DOHH2 (cell line): ENCODE measurements around the gene GABRR2.
"Not testable (repeated sequence)": the region's sequence is repeated elsewhere in the genome, so short reads cannot be mapped to it uniquely, and the experiment has no call there.

Source experiments
- H3F3A ChIP-seq: fragments of 200-600 bp; sonication (generic), shearing (Covaris generic); 2 replicates; pipeline ENCODE4 v1.6.0; 2016; ENCODE audit warnings: antibody characterized with exemption, mild to moderate bottlenecking; ENCODE audit not compliant: control insufficient read depth, insufficient read depth
- H3K27ac ChIP-seq: fragments of 200-600 bp; sonication (generic); 2 replicates; pipeline ENCODE4 v1.5.1; 2014; ENCODE audit warnings: low read depth, mild to moderate bottlenecking, low read length, moderate library complexity
- H3K27me3 ChIP-seq: fragments of 200-600 bp; sonication (generic); 2 replicates; pipeline ENCODE4 v1.6.1; 2014; ENCODE audit warnings: mild to moderate bottlenecking, low read length, mixed read lengths; ENCODE audit not compliant: control insufficient read depth
- H3K36me3 ChIP-seq: fragments of 200-600 bp; sonication (generic); 2 replicates; pipeline ENCODE4 v1.6.1; 2014; ENCODE audit warnings: mild to moderate bottlenecking, low read length, moderate library complexity, mixed read lengths; ENCODE audit not compliant: control insufficient read depth
- H3K4me1 ChIP-seq: fragments of 200-600 bp; sonication (generic); 2 replicates; pipeline ENCODE4 v1.6.1; 2014; ENCODE audit warnings: mild to moderate bottlenecking, low read length, mixed read lengths; ENCODE audit not compliant: control insufficient read depth
- H3K4me2 ChIP-seq: fragments of 200-600 bp; sonication (generic); 2 replicates; pipeline ENCODE4 v1.6.0; 2014; ENCODE audit warnings: mild to moderate bottlenecking, low read length, moderate library complexity
- H3K4me3 ChIP-seq: fragments of 200-600 bp; sonication (generic); 2 replicates; pipeline ENCODE4 v1.5.1; 2014; ENCODE audit warnings: mild to moderate bottlenecking, low read length, mixed read lengths
- H3K79me2 ChIP-seq: fragments of 200-600 bp; sonication (generic); 2 replicates; pipeline ENCODE4 v1.6.1; 2014; ENCODE audit warnings: mild to moderate bottlenecking, low read length, mixed read lengths; ENCODE audit not compliant: control insufficient read depth
- H3K9me2 ChIP-seq: fragments of 200-600 bp; sonication (generic); replicated peaks from 2 replicates; pipeline ENCODE4 v1.6.1; 2014; ENCODE audit warnings: mild to moderate bottlenecking, low read length, mixed read lengths; ENCODE audit not compliant: control insufficient read depth
- H3K9me3 ChIP-seq: fragments of 200-600 bp; sonication (generic); 2 replicates; pipeline ENCODE4 v1.6.1; 2014; ENCODE audit warnings: antibody characterized with exemption, low read length, mixed read lengths; ENCODE audit not compliant: control insufficient read depth, insufficient read depth
- H4K20me1 ChIP-seq: fragments of 200-600 bp; sonication (generic); 2 replicates; pipeline ENCODE4 v1.6.0; 2014; ENCODE audit warnings: low read depth, mild to moderate bottlenecking, antibody characterized with exemption, low read length, moderate library complexity; ENCODE audit not compliant: control insufficient read depth, insufficient read depth
- EZH2phosphoT487 ChIP-seq: fragments of 200-600 bp; sonication (generic); IDR thresholded peaks from 2 replicates; pipeline ENCODE4 v1.6.1; 2017; ENCODE audit warnings: borderline replicate concordance, mild to moderate bottlenecking, antibody characterized with exemption, low read length, moderate library complexity, mixed read lengths
- TF ChIP-seq, protein P1 (sequence below): fragments of 200-600 bp; sonication (generic); IDR thresholded peaks from one replicate; pipeline ENCODE4 v1.5.1; 2014; ENCODE audit warnings: antibody characterized with exemption, mild to moderate bottlenecking, low read depth, low read length; ENCODE audit not compliant: poor library complexity, severe bottlenecking

GABRR2 gene

DNA sequence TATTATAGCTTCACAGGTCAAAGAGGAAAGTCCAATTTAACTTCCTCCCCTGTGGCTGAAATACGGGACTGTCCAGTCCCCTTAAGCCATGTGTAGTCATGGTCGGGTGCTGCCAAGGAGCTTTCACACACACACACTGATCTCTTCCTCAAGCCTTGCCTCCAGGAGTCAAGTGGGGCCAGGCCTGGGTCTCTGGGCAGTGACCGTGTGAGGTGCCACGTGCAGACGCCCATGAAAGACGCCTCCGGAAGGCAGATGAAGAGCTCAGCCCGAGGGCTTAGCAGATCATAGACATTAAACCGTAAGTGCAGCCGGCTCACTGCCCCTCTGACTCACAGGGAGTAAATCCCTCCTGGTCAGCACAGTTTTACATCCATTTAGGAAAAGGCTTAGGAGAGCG is 4.2 kb downstream of the GABRR2 start:
- no peaks in the 10 kb centered on the region for H3K9me2 ChIP-seq
- H3K9me3 ChIP-seq, result no peaks in the 10 kb centered on the region
- H3K79me2 ChIP-seq, result no peaks in the 10 kb centered on the region
- 0 out of 2 replicates have a peak, but pooled peaks cover 3% of the 10 kb centered on the region for H3K36me3 ChIP-seq
- no peak overlapping the region for H3K4me2 ChIP-seq
- no peak for TF ChIP-seq EZH2phosphoT487
- TF ChIP-seq, protein P1, sequence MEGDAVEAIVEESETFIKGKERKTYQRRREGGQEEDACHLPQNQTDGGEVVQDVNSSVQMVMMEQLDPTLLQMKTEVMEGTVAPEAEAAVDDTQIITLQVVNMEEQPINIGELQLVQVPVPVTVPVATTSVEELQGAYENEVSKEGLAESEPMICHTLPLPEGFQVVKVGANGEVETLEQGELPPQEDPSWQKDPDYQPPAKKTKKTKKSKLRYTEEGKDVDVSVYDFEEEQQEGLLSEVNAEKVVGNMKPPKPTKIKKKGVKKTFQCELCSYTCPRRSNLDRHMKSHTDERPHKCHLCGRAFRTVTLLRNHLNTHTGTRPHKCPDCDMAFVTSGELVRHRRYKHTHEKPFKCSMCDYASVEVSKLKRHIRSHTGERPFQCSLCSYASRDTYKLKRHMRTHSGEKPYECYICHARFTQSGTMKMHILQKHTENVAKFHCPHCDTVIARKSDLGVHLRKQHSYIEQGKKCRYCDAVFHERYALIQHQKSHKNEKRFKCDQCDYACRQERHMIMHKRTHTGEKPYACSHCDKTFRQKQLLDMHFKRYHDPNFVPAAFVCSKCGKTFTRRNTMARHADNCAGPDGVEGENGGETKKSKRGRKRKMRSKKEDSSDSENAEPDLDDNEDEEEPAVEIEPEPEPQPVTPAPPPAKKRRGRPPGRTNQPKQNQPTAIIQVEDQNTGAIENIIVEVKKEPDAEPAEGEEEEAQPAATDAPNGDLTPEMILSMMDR, result no peak
- peaks cover 17% of the 10 kb centered on the region for H3K4me1 ChIP-seq
- H3K27me3 ChIP-seq, result no peaks in the 10 kb centered on the region
- H3F3A ChIP-seq, result no peaks in the 10 kb centered on the region
- no peaks in the 10 kb centered on the region for H4K20me1 ChIP-seq
- no peak overlapping the region for H3K4me3 ChIP-seq
- no peak overlapping the region for H3K27ac ChIP-seq

DNA sequence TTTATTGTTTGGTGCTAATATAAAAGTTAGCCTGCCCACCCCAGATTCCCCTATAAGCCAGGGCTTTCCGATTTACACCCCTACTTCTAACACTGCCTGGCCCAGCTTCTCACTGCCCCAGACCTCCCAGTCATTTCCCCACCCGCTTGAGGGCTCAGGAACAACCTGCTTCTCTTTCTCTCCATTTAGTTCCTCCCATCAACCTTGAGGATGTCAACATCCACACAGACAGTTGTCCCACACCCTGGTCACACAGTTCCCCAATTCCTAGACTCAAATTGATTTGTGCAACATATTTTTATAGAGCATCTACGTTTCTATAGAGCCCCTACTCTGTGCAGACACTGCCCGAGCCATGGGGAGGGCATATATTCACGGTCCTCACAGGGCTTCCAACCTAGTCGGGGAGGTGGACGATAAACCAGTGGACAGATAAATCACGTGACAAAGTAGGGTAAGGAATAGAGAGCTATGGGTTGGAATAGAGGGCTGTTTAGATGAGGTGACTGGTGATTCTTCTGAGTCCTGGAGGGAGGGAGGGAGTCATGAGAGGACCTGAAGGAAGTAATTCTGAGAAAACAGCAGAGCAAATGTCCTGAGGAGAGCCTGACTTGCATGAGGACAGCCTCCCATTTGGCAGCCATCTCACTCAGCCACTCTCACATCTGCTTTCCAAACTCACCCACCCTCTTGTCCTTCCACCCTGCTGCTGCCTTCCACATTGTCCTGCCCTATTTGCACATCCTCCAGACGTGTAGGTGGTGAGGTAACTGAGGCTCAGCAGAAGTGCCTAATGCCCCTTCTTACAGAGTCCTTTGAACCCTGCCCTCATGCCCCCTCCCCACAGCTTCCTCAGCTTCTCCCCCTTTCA is 6.3 kb downstream of the GABRR2 start:
- Histone ChIP-seq H3K9me3 (no peaks in the 10 kb centered on the region), H3K9me2 (no peaks in the 10 kb centered on the region), H3K36me3 (no peaks in the 10 kb centered on the region), H3K4me1 (peaks cover 17% of the 10 kb centered on the region), H4K20me1 (no peaks in the 10 kb centered on the region), H3K79me2 (no peaks in the 10 kb centered on the region), H3K4me3 (no peak overlapping the region), H3K27me3 (no peaks in the 10 kb centered on the region), H3K4me2 (no peak overlapping the region), H3K27ac (no peak overlapping the region), H3F3A (no peaks in the 10 kb centered on the region)
- no peak for TF ChIP-seq EZH2phosphoT487
- TF ChIP-seq, protein P1, result no peak

DNA sequence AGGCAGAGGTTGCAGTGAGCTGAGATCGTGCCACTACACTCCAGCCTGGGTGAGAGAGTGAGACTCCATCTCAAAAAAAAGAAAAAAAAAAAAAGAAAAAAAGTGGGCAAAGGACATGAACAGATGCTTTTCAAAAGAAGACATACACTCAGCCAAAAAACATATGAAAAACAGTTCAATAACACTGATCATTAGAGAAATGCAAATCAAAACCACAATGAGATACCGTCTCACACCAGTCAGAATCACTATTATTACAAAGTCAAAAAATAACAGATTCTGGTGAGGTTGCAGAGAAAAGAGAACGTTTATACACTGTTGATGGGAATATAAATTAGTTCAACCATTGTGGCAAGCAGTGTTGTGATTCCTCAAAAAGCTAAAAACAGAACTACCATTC is 10.6 kb downstream of the GABRR2 start:
- not testable (repeated sequence) for H3K27me3 ChIP-seq

DNA sequence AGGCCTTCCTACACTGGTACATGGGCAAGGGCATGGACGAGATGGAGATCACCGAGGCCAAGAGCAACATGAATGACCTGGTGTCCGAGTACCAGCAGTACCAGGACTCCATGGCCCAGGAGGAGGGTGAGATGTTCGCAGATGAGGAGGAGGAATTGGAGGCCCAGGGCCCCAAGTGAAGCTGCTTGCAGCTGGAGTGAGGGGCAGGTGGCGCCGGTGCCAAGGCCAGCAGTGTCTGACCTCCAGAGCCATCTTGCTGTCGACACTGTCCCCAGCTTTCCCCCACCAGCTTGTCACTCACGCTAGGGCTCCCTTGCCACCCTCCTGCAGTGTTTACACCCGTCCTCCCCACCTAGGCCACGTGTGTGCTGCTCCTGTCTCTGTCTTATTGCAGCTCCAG is 12.2 kb downstream of the GABRR2 start:
- H3K9me2 ChIP-seq, result no peaks in the 10 kb centered on the region
- H3K27me3 ChIP-seq, result no peaks in the 10 kb centered on the region
- no peak overlapping the region for H3K4me3 ChIP-seq
- H3K4me1 ChIP-seq, result peaks cover 8% of the 10 kb centered on the region
- no peak for TF ChIP-seq EZH2phosphoT487
- TF ChIP-seq, protein P1, result no peak
- no peaks in the 10 kb centered on the region; the same call in none of the 2 replicates for H3K9me3 ChIP-seq
- no peaks in the 10 kb centered on the region for H3K36me3 ChIP-seq
- H3K27ac ChIP-seq, result no peak overlapping the region
- H3K79me2 ChIP-seq, result no peaks in the 10 kb centered on the region
- no peaks in the 10 kb centered on the region for H3F3A ChIP-seq
- no peaks in the 10 kb centered on the region for H4K20me1 ChIP-seq
- no peak overlapping the region for H3K4me2 ChIP-seq

More for the DNA sequence above, 10.6 kb downstream of the GABRR2 start:
- H3K79me2 ChIP-seq, H3K36me3 ChIP-seq, H3K9me3 ChIP-seq, H4K20me1 ChIP-seq, H3F3A ChIP-seq, H3K4me1 ChIP-seq, H3K4me2 ChIP-seq, H3K27ac ChIP-seq, H3K9me2 ChIP-seq, H3K4me3 ChIP-seq: not testable (repeated sequence)
